Hematopoietic multipotent progenitor cell (in vitro differentiated cells): Measurements from ENCODE around the gene CABP1. TPM values are rescaled to one million over a fixed set of nuclear protein-coding genes. Genes with fewer than 3 reads are reported as not detected.

ENCODE experiments used
- DNase-seq, 3 donors: peaks; one replicate each; pipeline ENCODE4 v3.0.0-alpha.2; 2011 to 2015; ENCODE audit warnings: low read depth in 2 of 3, low spot score in 2 of 3
- total RNA-seq: library from RNA; depleted of rRNA; stranded (reverse); fragments of >200 nt; gene quantifications from one replicate; pipeline ENCODE4 v1.2.3, GENCODE V29; 2012

Gene CABP1
- total RNA-seq, 1 donor: under 0.01 TPM

DNA sequence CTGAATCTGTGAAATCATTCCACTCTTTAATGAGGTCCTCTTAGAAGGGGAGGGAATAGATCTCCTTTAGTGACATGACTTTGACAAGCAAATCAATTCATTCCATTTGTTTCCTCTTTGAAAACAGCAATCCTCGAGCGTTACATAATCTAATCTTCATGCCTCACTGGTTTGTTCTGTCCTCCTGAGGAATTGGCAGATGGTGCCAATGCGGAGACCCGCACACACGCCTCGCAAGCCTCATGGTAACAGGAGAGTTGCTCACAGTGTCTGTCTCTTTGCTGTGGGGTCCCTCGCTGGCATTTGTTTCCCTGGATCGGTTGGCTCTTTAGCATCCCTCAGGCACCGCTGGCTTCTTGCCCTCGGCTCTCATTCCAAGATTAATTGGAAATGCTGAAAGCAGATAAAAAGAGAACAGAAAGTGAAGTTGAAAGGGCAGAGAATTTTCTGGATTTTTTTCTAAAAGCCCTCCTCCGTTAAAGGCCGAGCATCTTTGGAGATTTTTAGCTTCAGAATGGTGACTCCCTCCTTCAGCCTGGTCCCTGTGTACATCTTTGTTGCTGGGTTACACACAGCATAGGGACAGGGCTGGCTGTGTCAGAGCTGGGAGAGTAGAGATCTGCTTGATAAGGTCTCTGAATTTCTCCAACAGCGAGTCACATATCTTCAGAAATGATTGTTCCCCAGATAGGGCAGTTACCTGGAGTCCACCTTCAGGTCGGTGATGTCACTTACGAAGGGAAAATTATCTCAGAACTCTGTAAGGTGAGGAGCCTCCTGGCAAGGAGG is 10.1 kb upstream of the CABP1 start:
- DNase-seq: no peak

DNA sequence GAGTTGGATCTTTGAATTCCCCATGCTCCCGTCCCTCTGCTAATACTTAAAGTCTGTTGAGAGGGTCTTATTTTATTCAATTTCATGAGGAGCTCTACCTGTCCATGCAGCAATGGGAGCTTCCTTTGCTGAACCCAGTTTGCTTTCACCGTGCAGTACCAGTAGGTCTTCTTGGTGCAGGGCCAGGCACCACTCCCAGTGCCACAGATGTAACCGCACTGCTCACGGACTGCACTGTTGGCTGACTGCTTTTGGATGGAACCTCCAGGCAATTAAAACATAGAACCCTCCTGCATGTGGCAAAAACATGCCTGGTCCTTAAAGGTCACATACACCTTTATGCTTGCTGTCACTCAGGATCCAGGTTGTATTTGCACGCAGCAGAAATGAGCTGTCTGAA is 9.3 kb upstream of the CABP1 start:
- no peak for DNase-seq

DNA sequence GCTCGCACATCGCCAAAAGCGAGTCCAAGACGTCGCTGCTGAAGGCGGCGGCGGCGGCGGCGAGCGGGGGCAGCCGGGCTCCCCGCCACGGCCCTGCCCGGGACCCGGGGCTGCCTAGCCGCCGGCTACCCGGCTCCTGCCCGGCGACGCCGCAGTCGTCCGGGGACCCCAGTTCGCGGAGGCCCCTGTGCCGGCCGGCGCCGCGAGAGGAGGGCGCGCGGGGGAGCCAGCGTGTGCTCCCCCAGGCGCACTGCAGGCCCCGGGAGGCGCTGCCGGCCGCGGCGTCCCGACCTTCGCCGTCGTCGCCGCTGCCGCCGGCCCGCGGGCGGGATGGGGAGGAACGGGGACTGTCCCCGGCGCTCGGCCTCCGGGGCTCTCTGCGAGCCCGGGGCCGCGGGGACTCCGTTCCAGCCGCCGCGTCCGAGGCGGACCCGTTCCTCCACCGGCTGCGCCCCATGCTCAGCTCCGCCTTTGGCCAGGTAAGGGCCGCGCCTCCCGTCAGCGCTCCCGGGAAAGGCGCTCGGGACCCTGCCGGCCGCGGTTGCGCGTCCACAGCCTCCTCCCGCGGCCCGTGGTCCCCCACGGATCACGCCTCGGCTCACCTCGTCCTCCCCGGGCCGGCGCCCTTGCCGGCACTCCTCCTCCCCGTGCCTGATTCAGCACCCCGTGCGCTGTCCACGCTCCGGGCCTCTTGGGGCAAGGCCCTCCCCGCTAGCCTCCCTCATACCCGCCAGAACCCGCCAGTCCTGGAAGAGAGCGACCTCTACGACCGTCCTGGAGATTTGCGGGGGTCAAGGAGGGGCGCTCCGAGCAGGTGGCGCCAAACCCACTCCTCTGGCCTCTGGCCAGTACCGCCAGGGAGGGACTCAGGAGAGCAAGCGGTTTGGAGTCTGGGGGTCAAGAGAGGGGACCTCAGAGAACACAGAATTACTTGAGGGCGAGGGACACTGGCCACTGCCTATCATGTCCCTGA is 721 bp downstream of the CABP1 start:
- DNase-seq: peak in 2 of 3 donors; percentile 62 to 77

DNA sequence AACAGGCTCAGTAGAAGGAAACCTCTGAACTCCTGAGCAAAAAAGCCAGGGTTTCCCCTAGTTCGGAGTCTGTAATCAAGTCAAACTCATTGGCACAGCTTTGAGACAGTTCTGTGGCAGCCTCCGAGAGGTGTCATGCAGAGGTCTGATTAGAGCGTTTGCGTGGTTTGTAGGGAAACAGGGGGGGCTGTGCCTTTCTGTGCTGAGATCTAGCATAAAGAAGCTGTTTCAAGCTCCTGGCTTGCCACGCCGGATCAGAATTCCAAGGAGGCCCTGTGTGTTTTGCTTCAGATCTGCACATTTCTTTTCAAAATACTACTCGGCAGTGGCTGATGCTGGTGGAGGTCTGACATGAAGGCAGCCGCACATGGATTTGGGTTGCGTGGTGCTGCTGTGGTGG is 1.7 kb downstream of the CABP1 start:
- peak in 1 of 3 donors; percentile 18 for DNase-seq

DNA sequence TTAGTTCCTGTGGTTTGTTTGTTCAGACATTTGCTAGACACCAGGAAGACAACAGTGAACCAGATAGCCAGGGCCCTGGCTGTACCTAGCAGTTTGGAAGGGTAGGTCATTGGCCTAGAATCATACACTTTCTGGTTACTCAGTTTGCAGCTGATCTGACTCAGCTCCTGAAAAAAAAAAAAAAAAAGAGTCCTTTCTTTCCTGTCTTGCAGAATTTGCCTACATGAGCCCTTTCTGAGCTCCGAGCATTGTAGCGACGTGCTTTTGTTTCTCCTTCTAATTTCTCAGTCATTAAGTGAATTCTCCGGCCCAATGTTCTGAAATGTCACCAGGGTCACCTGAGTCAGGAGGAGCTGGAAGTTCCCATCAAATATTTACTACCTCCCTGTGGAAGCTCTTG is 2.4 kb downstream of the CABP1 start:
- DNase-seq: no peak

DNA sequence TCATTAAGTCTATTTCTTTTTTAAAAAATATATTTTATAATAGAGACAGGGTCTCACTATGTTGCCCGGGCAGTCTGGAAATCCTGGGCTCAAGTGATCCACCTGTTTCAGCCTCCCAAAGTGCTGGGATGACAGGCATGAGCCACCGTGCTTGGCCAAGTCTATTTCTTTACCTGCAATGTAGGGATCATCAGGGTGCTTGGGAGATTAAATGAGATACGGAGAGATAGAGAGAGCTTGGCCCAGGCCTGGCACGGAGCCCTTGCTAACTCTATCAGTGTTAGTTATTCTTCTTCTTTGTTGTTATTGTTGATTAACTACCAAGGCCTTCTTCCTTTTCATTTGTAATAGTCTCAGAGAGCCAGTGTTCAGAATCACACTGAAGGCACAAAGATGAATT is 3.1 kb downstream of the CABP1 start:
- DNase-seq: no peak

DNA sequence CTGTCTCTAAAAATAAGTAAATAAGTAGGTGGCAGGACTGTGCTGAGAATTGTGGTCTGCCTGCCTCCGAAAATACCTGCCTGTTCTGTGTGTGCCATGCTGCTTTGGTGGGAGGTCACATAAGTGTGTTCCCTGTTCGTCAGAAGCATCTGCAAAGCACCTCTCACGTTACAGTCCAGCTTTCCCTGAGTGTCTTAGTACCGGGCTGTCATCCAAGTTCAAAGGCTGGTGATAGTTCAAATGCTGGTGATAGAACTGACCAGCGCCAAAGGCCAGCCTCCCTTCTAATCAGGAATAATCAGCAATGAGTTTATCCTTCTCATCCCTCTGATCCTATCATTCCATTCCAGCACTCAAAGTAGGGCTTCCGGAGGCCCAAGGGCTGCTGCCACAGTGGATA is 5.6 kb downstream of the CABP1 start:
- DNase-seq: no peak

DNA sequence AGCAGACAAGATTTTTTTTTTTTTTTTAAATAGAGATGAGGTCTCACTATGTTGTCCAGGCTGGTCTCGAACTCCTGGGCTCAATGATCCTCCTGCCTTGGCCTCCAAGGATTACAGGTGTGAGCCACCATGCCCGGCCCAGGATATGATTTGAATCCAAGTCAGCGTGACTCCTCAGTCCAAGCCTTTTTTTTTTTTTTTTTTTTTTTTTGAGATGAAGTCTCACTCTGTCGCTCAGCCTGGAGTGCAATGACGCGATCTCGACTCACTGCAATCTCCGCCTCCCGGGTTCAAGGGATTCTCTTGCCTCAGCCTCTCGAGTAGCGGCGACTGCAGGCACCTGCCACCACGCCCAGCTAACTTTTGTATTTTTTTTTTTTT is 6.9 kb downstream of the CABP1 start:
- no peak for DNase-seq

DNA sequence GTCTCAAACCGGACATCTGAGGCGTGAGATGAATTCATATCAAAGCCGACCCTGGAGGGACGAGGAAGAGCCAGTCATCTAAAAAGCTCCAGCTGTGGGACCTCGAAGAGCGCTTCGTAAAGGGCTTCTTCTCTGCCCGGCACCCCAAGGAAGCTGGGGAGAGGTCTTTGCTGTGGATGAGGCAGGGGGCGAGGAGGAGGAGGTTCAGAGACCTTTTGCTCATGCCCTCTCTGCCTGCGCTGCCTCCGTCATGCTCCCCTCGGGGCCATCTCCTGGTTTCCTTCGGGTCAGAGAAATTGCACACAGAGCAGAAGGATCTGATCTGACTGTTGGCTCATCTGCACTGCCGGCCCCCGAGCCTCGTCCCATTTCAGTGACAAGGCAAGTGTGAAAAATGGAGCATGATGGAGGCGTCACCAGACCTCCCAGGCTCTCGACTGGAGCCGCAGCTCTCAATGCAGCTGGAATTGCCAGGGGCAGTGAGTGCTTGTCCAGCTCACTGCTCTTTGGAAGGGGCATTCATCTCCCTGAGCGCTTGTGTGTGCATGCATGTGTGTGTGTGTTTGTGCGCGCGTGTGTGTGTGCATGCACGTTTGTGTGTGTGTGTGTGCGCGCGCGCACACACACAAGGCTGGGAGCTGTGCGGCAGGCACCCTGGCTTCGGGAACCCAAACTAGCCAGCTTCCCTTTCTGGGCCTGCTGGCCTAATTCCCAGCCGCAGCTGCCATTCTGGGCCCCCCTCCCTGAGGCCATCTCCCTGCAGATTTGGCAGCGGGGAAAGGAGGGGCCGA is 9.2 kb downstream of the CABP1 start:
- peak in 1 of 3 donors; percentile 48 for DNase-seq

DNA sequence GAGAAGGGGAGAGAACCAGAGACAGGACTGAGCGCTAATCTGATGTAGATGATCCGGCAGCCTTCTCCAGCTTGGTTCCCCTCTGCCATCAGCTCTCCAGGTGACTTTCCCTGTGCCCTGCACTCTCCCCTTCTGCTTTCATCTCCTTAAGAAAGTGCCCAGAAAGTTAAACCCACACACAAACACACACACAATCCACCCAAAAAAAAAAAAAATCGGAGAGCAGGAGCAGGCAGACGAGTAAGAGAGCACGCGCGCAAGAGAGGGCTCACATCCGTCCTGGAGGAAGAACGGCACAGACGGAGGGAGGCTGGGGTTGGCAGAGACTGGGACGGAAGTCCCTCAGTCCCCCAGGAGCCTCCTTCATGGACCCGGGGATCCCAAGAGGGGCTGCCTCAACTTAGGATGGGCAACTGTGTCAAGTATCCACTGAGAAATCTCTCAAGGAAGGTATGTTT is 9.8 kb downstream of the CABP1 start:
- no peak for DNase-seq

DNA sequence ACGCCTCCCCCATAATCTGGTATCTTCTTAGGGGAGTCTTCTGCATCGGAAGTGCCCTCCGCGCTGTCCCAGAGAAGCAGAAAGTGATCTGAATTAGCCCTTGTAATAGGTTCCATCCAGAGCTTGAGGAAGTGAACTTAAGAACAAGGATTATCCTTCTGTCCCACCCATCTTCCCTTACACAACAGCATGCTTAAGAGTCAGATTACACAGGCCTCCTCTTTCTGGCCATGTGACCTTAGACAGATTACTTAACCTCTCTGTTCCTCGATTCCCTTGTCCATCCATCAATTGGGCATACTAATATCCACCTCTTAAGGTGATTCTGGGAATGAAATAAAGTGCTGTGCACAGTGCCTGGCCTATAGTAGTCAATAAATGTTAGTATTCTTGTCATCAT is 11.4 kb downstream of the CABP1 start:
- DNase-seq: no peak

DNA sequence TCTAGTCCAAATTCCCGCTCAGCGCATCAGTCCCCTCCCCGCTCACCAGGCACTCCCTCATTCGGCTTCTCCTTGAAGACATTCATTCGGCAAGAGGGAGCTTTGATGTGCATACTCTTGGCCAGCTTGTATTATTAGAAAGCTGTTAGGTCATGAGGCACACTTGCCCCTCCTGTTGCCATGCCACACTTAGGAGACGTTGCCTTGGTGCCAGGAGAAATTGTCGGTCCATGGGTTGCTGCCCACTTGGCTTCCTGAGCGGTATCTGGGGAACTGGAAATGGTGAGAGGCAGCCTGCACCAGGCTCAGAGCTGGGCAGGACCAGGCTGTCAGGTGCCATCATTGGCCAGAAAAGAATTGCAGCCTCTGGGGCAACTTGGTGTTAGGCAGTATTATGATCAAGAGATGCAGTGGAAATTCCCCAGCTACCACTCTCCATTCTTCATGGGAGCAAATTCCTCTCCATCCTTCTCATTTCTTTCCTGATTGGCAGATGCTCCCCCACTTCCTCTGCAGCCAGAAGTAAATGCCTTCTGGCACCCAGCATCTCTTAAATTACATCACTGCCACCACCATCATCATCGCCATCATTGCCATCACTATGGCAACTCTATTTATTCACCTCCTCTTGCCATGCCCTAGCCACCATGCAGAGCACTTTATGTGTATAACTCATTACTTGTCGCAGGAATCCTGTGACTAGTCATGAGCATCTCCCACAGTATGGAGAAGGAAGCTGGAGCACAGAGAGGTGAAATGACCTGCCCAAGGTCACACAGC is 12.4 kb downstream of the CABP1 start:
- no peak for DNase-seq

DNA sequence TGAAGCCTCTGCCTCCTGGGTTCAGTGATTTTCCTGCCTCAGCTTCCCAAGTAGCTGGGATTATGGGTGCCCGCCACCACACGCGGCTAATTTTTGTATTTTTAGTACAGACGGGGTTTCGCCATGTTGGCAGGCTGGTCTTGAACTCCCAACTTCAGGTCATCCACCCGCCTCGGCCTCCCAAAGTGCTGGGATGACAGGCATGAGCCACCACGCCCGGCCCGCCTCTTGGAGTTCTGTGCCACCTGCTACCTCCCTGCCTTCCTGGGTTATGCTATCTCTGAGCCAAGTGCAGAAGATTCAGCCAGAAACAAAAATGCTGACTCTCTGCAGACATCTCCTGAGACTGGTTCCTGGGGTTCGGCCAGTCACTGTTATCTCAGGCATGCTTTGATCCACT is 13.2 kb downstream of the CABP1 start:
- DNase-seq: no peak

DNA sequence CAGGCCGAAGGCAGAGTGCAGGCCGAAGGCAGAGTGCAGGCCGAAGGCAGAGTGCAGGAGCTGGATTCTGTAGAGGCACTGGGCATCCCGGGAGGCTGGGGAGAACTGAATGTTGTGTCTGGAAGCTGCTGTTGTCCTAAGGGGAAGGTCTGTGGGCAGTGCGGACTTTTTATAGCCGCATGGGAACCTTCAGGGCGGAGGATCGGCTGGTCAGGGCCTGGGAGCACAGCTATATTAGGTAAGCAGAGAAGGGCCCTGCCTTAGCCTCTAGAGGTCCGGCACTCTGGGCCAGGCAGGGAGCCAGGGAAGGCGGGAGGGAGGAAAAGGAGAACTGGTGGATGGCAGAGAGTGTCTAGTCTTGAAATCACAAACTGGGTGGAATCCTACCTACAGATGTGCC is 14.2 kb downstream of the CABP1 start:
- no peak for DNase-seq

DNA sequence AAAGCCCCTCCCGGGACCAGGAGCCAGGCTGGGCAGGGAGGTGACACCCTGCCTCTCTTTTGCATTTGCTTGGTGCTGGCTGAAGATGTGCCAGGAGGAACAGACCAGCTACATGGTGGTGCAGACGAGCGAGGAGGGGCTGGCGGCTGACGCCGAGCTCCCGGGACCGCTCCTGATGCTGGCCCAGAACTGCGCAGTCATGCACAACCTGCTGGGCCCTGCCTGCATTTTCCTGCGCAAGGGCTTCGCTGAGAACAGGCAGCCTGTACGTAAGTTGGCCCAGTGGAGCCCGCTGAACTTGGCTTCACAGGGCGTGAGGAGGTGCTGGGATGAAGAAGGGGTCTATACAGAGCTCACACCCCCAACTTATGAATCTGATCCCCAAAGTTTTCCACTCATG is 15.6 kb downstream of the CABP1 start:
- DNase-seq: no peak

DNA sequence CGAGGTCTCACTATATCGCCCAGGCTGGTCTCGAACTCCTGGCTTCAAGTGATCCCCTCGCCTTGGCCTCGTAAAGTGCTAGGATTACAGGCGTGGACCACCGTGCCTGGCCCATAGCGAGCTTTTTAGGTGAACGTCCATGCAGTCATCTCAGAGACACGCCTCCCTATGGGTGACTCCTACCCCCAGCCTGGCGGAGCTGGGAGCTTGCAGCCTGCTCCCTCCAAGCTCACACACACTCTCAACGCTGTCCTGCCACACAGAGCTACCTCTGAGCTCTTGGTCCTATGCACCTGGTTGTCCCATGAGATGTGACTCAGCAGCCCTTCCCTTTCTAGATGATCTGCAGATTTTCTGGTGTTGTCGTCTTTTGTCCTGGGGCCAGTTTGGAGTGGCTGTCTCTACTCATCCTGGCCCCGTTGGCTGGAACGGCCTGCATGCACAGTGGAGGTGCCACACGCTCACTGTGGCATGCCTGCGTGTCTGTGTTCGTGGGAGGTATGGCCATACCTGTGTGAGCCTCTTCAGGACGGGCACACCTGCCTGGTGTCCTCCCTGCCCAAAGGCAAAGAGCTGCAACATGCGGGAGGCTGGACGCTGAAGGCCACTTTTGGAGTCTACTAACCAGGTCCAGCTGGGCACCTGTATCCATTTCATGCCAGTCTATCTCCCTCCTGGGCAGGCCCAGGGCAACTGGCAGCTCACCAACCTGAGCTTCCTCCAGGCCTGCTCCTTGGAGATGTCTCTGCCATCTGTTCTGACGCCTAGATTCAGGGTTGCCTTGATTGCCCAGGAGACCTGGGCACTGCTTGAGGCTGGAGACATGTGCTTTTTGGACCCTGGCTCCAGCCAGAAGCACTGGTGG is 18.1 kb downstream of the CABP1 start:
- no peak for DNase-seq

DNA sequence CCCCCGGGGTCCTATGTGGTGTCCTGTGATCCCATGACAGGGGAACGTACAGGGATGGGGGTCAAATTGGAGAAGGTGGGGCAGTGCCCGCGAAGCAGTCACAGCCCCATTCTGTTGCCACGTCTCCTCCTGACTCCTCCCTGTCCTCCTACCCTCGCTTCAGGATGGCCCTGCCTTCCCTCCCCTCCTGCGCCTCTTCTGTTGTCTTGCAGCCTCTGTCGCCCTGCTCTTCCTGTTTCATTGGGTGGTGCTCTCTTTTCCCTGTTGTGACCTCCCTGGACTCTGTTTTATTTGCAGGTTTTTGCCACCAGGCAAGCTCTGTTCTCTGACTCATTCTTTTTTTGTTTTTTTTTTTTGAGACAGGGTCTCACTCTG is 18.7 kb downstream of the CABP1 start:
- no peak for DNase-seq

DNA sequence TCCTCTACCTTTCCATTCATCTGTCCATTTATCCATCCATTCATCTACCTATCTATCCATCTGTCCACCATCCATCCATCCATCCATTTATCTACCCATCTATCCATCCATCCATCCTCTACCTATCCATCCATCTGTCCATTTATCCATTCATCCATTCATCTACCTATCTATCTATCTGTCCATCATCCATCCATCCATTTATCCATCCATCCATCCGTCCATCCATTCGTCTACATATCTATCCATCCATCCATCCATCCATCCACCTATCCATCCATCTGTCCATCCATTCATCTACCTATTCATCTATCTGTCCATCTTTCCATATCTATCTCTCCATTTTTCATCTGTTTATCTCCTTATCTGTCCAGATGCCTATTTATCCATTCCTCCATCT is 21.0 kb downstream of the CABP1 start:
- DNase-seq: no peak

DNA sequence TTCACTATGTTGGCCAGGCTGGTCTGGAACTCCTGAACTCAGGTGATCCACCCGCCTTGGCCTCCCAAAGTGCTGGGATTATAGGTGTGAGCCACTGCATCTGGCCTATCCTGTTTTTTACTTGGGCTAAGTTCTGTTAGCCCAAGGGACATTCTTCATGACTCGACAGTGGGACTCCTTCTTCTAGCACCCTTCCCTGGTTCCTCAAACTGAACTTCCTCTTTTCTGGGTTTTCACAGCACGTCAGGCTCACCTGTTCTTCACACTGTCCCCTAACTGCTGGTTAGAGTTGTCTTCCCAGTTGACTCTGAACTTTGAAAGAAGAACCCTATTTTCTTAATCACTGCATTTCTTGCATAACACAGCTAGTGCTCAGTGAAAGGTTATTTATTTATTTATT is 22.5 kb downstream of the CABP1 start:
- DNase-seq: peak in 1 of 3 donors; percentile 45
